Measurements from ENCODE around the gene FAM187B. TPM values are rescaled to one million over a fixed set of nuclear protein-coding genes. Genes with fewer than 3 reads are reported as not detected.

The FAM187B gene
- total RNA-seq, 2 experiments from 2014 or later = not detected

- ChIA-PET POLR2A (no interaction called here), CTCF (interaction anchor here (0.5 to 1.0 kb wide), 2 partner anchors 34 to 341 kb away, joined by 3 read pairs; no protein-coding TSS in a partner anchor)
- Mint-ChIP-seq H3K9me3 (no peaks in the 10 kb centered on the region), H3K27ac (peak overlapping the region; percentile 96), H3K36me3 (ENCODE audit: low read depth) (peaks cover 36% of the 10 kb centered on the region), H3K27me3 (no peaks in the 10 kb centered on the region), H3K4me3 (peak overlapping the region; percentile 93), H3K4me1 (peaks cover 44% of the 10 kb centered on the region)
- peak; percentile 65 for DNase-seq
These were observed 39.4 kb upstream of the FAM187B start for GRCh38 chr19:35267818-35268535.

- peak overlapping the region; percentile 93 for H3K4me3 Mint-ChIP-seq
- no peaks in the 10 kb centered on the region for H3K27me3 Mint-ChIP-seq
- H3K36me3 Mint-ChIP-seq (ENCODE audit: low read depth) = peaks cover 34% of the 10 kb centered on the region
- H3K4me1 Mint-ChIP-seq = peaks cover 44% of the 10 kb centered on the region
- CTCF ChIA-PET = interaction anchor here (1.0 kb wide), 1 partner anchor 342 kb away, joined by 3 read pairs; no protein-coding TSS in a partner anchor
- POLR2A ChIA-PET = no interaction called here
- peak; percentile 34 for DNase-seq
- H3K9me3 Mint-ChIP-seq = no peaks in the 10 kb centered on the region
- H3K27ac Mint-ChIP-seq = peak overlapping the region; percentile 96
These were observed 38.8 kb upstream of the FAM187B start for GRCh38 chr19:35267353-35267817.

GRCh38 chr19:35266520-35267352 is 38.2 kb upstream of the FAM187B start:
- ChIA-PET POLR2A (no interaction called here), CTCF (interaction anchor here (1.0 to 1.6 kb wide), 3 partner anchors 8 to 342 kb away, joined by 3 read pairs; no protein-coding TSS in a partner anchor)
- peak overlapping the region; percentile 93 for H3K4me3 Mint-ChIP-seq
- H3K36me3 Mint-ChIP-seq (ENCODE audit: low read depth) = peaks cover 27% of the 10 kb centered on the region
- H3K9me3 Mint-ChIP-seq = no peaks in the 10 kb centered on the region
- no peak for DNase-seq
- H3K27me3 Mint-ChIP-seq = no peaks in the 10 kb centered on the region
- H3K4me1 Mint-ChIP-seq = peaks cover 38% of the 10 kb centered on the region
- H3K27ac Mint-ChIP-seq = peak overlapping the region; percentile 96

DNA sequence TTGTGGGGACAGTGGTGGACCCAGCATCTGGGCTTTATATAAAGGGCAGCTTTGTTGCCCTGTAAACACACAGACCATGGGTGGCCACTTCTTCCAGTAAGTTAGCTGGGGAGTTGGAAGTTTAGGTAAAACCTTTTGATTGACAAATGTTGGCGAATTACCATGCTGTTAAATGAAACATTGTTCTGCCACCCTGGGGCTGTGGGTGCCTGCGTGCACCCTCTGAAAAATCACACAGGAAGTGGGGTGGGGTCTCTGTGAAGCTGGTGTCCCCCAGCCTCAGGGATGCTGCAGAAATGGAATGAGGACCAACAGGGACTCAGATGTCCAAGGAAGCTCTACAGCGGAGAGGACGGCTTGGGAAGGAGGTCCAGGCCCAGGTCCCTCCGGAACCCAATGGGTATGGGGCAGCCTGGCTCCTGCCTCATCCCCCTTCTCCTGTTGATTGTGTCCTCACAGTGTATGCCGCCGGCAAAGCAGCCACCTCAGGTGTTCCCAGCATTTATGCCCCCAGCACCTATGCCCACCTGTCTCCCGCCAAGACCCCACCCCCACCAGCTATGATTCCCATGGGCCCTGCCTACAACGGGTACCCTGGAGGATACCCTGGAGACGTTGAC is 37.5 kb upstream of the FAM187B start:
- Mint-ChIP-seq H3K27me3 (no peaks in the 10 kb centered on the region), H3K4me3 (peak overlapping the region; percentile 93), H3K36me3 (ENCODE audit: low read depth) (peaks cover 24% of the 10 kb centered on the region), H3K4me1 (peaks cover 36% of the 10 kb centered on the region), H3K27ac (peak overlapping the region; percentile 74), H3K9me3 (no peaks in the 10 kb centered on the region)
- POLR2A ChIA-PET = no interaction called here
- no peak for DNase-seq
- CTCF ChIA-PET = interaction anchor here (0.5 to 1.6 kb wide), 3 partner anchors 9 to 266 kb away, joined by 3 read pairs; no protein-coding TSS in a partner anchor

GRCh38 chr19:35265126-35265899 is 36.8 kb upstream of the FAM187B start:
- Mint-ChIP-seq H3K27me3 (no peaks in the 10 kb centered on the region), H3K4me1 (peaks cover 29% of the 10 kb centered on the region), H3K27ac (peak overlapping the region; percentile 74), H3K4me3 (peak overlapping the region; percentile 93), H3K9me3 (no peaks in the 10 kb centered on the region), H3K36me3 (ENCODE audit: low read depth) (peaks cover 17% of the 10 kb centered on the region)
- DNase-seq = no peak
- ChIA-PET CTCF (interaction anchor here (1.0 to 1.6 kb wide), 5 partner anchors 10 to 194 kb away, joined by 3 to 5 read pairs (median 3); partner anchors contain the start of gene FXYD5), POLR2A (interaction anchor here (1.5 kb wide), 1 partner anchor 9 kb away, joined by 3 read pairs; no protein-coding TSS in a partner anchor)

DNA sequence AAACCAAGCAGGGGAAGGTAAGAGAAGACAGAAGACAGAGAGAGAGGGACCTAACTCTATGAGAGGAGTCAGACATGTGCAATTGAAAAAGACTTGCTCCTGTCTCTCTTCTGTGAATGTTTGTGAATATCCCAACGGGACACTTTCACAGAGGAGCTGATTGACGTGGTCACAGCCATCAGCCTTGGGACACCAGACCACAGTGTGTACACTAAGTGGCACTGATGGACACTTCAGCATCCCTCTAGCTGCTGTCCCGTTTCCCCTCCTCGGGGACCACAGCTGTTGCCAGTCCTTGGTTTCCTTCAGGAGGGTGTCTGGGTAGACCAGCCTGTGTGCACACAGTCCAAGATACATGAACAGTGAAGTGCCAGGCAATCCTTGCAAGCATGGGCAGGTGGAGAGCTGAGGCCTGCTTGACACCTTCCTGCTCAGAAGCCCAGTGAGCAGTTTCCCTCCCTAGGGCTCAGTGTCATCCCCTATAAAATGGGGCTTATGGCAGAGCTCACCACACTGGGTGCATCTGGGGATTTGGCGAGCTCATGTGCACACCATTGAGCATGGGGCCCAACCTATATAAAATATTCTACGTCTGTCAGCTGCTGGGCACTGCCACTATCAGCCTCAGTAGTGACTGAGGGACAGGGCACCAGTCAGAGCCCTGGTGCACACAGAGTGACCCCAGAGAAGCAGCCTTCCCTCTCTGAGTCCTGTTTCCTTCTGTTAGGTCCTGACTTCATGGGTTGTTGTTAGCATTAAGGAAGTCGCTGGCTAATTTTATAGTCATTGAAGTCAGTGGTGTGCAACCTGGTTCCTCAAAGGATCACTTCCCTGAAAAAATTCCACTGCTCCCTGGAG is 36.0 kb upstream of the FAM187B start:
- H3K36me3 Mint-ChIP-seq (ENCODE audit: low read depth) = peaks cover 14% of the 10 kb centered on the region
- CTCF ChIA-PET = interaction anchor here (1.0 to 1.6 kb wide), 3 partner anchors 10 to 193 kb away, joined by 3 to 5 read pairs (median 3); partner anchors contain the start of gene FXYD5
- no peak for DNase-seq
- no peak overlapping the region for H3K4me3 Mint-ChIP-seq
- peaks cover 25% of the 10 kb centered on the region for H3K4me1 Mint-ChIP-seq
- no peaks in the 10 kb centered on the region for H3K9me3 Mint-ChIP-seq
- peak overlapping the region; percentile 9 for H3K27ac Mint-ChIP-seq
- no peaks in the 10 kb centered on the region for H3K27me3 Mint-ChIP-seq
- POLR2A ChIA-PET = interaction anchor here (1.5 kb wide), 1 partner anchor 10 kb away, joined by 3 read pairs; no protein-coding TSS in a partner anchor

GRCh38 chr19:35262101-35262761 is 33.7 kb upstream of the FAM187B start:
- CTCF ChIA-PET = interaction anchor here (1.2 kb wide), 1 partner anchor 233 kb away, joined by 3 read pairs; no protein-coding TSS in a partner anchor
- Mint-ChIP-seq H3K4me1 (peaks cover 34% of the 10 kb centered on the region), H3K4me3 (no peak overlapping the region), H3K27me3 (no peaks in the 10 kb centered on the region), H3K27ac (no peak overlapping the region), H3K36me3 (ENCODE audit: low read depth) (peaks cover 12% of the 10 kb centered on the region), H3K9me3 (no peaks in the 10 kb centered on the region)
- no peak for DNase-seq
- POLR2A ChIA-PET = no interaction called here

- DNase-seq = no peak
- peaks cover 12% of the 10 kb centered on the region for H3K36me3 Mint-ChIP-seq (ENCODE audit: low read depth)
- no peak overlapping the region for H3K27ac Mint-ChIP-seq
- CTCF ChIA-PET = interaction anchor here (1.1 to 1.2 kb wide), 2 partner anchors 10 to 233 kb away, joined by 3 to 5 read pairs; no protein-coding TSS in a partner anchor
- H3K9me3 Mint-ChIP-seq = no peaks in the 10 kb centered on the region
- no peak overlapping the region for H3K4me3 Mint-ChIP-seq
- no peaks in the 10 kb centered on the region for H3K27me3 Mint-ChIP-seq
- H3K4me1 Mint-ChIP-seq = peaks cover 35% of the 10 kb centered on the region
- POLR2A ChIA-PET = no interaction called here
These were observed 33.0 kb upstream of the FAM187B start for GRCh38 chr19:35261356-35262100.

DNA sequence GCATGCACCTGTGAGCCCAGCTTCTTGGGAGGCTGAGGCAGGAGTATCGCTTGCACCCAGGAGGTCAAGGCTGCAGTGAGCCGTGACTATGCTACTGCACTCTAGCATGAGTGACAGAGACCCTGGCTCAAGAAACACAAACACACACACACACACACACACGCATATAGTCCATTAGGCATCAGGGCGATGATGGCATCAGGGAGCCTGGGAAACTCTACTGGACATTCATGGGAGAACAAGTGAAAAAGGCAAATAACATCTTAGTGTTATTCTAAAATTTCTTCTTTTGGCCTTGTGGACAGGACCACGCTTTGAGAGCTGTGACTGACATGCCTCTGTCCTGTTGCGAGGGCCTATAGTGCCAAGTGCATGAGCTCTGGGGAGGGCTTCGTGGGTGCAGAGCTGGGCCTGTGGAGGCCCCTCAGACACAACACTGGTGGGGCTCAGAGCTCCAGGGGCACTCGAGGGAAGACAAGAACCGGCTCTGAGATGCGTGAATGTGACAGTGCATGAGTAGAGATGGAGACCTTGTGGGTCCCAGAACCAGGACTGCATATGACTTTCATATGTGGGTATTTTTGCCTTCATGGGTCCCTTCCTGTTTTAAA is 32.3 kb upstream of the FAM187B start:
- ChIA-PET POLR2A (no interaction called here), CTCF (interaction anchor here (1.1 to 1.2 kb wide), 2 partner anchors 10 to 234 kb away, joined by 3 to 5 read pairs; no protein-coding TSS in a partner anchor)
- Mint-ChIP-seq H3K4me3 (no peak overlapping the region), H3K9me3 (no peaks in the 10 kb centered on the region), H3K27ac (no peak overlapping the region), H3K36me3 (ENCODE audit: low read depth) (peaks cover 5% of the 10 kb centered on the region), H3K4me1 (peaks cover 29% of the 10 kb centered on the region), H3K27me3 (no peaks in the 10 kb centered on the region)
- DNase-seq = no peak

- Mint-ChIP-seq H3K36me3 (ENCODE audit: low read depth) (no peaks in the 10 kb centered on the region), H3K27me3 (no peaks in the 10 kb centered on the region), H3K27ac (no peak overlapping the region), H3K9me3 (no peaks in the 10 kb centered on the region), H3K4me1 (peaks cover 16% of the 10 kb centered on the region), H3K4me3 (no peak overlapping the region)
- ChIA-PET POLR2A (no interaction called here), CTCF (interaction anchor here (0.6 kb wide), 1 partner anchor 18 kb away, joined by 3 read pairs; no protein-coding TSS in a partner anchor)
- DNase-seq = no peak
These were observed 28.5 kb upstream of the FAM187B start for GRCh38 chr19:35257113-35257461.
